ENCODE results near the gene KIAA0930.
"Not testable (repeated sequence)": the region's sequence is repeated elsewhere in the genome, so short reads cannot be mapped to it uniquely, and the experiment has no call there.

The KIAA0930 gene

DNA sequence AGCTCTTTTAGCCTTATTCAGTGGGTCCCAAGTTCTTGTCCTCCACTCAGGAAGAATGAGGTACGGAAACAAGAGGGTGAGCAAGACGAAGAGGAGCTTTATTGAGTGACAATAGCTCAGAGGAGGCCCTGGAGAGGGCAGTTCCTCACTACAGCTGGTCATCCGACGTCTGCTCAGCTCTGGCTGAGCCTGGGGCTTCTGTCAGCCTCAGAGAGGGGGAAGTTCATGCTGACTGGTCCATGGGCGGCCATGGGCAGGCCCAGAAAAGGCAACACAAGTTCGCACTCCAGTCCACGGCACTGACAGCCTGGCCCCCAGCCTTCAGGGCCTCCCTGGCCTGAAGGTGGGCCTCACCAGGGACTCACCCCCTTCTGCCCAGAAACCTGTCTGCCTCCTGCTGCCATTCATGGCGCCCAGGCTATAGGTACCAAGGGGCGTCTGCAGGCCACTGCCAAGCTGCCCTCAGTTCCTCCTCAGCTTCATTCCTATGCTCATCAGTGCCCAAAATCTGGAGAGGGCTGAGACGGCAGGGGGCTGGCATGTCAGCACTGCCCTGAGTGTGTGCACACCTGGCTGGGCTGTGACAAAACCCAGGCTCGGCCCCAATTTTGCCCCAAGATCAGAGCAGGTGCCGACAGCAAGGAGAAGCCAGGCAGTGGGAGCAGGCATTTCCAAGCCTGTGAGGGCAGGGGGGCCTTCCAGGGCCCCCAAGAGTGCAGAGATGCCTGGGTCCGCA is 21.7 kb upstream of the KIAA0930 start:
- TF ChIP-seq, protein P1, sequence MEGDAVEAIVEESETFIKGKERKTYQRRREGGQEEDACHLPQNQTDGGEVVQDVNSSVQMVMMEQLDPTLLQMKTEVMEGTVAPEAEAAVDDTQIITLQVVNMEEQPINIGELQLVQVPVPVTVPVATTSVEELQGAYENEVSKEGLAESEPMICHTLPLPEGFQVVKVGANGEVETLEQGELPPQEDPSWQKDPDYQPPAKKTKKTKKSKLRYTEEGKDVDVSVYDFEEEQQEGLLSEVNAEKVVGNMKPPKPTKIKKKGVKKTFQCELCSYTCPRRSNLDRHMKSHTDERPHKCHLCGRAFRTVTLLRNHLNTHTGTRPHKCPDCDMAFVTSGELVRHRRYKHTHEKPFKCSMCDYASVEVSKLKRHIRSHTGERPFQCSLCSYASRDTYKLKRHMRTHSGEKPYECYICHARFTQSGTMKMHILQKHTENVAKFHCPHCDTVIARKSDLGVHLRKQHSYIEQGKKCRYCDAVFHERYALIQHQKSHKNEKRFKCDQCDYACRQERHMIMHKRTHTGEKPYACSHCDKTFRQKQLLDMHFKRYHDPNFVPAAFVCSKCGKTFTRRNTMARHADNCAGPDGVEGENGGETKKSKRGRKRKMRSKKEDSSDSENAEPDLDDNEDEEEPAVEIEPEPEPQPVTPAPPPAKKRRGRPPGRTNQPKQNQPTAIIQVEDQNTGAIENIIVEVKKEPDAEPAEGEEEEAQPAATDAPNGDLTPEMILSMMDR (IDR thresholded peaks at IDR 0.05; ENCODE audit: low read depth, low read length) = no peak
- no peak for DNase-seq (ENCODE audit: low read depth in 2 of 2)
- no peak overlapping the region for H3K4me3 ChIP-seq (replicated peaks in 1 of 2; ENCODE audit: low read depth in 2 of 2, low read length in 2 of 2)

DNA sequence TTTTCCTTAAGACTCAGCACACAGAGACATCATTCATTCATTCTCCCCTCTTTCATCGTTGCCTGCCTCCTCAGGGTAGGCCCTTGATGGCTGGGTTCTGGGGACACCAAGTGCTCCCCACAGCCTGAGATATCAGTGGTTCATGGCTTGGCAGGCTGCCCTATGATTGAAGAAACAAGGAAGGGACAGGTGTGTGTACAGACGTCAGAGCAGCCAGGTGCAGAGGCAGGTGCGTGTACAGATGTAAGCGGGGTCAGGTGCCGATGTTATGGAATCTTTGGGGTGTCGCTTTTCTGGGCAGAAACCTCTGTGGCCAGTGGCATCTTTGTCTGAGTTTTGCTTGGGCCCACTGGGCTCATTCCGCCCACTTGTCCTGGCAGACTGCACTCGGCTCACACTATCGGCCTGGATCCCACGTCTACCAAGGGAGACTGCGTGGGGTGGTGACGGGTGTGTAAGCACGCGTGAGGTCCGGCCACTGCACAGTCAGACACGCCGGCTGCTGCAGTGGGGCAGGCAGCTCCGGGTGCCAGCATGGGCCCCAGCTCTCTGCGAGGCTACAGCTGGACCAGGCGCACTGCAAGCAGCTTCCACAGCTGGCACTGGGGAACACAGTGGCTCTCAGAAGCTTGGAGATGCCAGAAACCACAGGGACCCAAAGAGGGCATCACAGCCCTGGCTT is 20.9 kb upstream of the KIAA0930 start:
- TF ChIP-seq, protein P1 (IDR thresholded peaks at IDR 0.05; ENCODE audit: low read depth, low read length) = no peak
- no peak for DNase-seq (ENCODE audit: low read depth in 2 of 2)
- H3K4me3 ChIP-seq (replicated peaks in 1 of 2; ENCODE audit: low read depth in 2 of 2, low read length in 2 of 2) = no peak overlapping the region

DNA sequence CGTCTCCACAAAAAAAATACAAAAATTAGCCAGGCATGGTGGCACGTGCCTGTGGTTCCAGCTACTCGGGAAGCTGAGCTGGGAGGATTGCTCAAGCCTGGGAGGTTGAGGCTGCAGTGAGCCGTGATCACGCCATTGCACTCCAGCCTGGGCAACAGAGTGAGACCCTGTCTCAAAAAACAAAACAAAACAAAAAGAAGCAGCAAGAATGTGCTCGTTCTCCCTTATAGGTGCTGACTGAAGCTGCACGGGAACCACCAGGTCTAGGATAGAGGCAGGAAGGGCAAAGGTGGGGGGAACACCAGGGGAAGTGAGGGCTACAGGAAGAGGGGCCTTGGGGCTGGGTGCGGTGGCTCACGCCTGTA is 19.7 kb upstream of the KIAA0930 start:
- not testable (repeated sequence) for H3K4me3 ChIP-seq (replicated peaks in 1 of 2; ENCODE audit: low read depth in 2 of 2, low read length in 2 of 2); DNase-seq (ENCODE audit: low read depth in 2 of 2)

DNA sequence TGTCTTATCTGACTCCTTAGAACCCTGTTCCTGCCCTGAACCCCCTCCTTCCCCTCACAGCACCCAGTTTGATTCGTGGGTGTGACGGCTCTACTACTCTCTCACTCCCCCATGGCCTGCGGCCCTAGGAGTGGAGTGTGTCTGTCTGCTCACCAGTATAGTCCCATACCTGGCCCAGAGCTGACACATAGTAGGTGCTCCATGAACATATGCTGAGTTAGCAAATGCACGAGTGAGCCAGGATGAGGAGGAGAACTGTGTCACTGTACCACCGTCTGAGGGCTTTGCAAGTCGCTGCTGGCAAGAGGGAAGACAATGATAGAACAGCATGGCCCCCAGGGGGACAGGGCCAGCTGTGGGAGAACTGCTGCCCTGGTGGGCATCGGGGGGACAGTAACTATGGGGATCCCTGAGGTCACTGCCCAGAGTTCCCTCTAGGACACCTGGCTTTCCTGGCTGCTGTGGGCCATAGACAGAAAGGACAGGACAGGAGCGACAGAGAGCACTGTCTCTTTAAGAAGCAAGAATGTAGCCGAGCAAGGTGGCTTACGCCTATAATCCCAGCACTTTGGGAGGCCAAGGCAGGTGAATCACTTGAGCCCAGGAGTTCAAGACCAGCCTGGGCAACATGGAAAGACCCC is 19.2 kb upstream of the KIAA0930 start:
- no peak for DNase-seq (ENCODE audit: low read depth in 2 of 2)
- TF ChIP-seq, protein P1 (IDR thresholded peaks at IDR 0.05; ENCODE audit: low read depth, low read length) = no peak
- H3K4me3 ChIP-seq (replicated peaks in 1 of 2; ENCODE audit: low read depth in 2 of 2, low read length in 2 of 2) = no peak overlapping the region

DNA sequence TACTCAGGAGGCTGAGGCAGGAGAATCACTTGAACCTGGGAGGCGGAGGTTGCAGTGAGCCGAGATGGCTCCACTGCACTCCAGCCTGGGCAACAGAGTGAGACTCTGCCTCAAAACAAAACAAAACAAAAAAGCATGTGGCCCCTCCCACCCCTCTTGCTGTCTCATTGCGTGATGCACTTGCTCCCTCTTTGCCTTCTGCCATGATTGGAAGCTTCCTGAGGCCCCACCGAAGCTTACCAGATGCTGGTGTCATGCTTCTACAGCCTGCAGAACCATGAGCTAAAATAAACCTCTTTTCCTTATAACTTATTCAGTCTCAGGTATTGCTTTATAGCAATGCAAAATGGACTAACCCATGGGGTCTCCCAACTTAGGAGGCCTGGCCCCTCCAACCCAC is 17.2 kb upstream of the KIAA0930 start:
- not testable (repeated sequence) for H3K4me3 ChIP-seq (replicated peaks in 1 of 2; ENCODE audit: low read depth in 2 of 2, low read length in 2 of 2)

DNA sequence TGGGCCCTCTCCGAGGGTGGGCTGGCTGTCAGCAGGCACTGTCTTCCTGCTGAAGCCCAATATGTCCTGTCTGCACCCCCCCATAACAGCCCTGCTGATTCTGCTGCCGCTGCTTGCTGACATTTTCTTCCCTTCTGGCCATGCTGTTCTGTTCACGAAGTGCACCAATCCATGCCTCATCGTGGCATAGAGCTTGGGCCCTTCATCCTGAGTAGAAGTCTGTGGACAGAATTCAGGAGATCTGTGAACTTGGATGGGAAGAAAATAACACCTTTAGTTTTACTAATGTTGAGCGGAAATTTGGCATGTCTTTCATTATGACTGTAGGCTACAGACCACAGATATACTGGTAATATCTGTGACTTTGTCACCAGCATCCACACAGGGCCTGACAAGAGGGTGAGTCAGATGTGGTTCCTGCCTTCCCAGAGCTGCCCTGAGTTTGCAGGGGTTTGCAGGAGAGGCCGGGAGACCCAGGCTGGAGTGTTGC is 14.1 kb upstream of the KIAA0930 start:
- no peak overlapping the region for H3K4me3 ChIP-seq (replicated peaks in 1 of 2; ENCODE audit: low read depth in 2 of 2, low read length in 2 of 2)
- TF ChIP-seq, protein P1 (IDR thresholded peaks at IDR 0.05; ENCODE audit: low read depth, low read length) = no peak
- no peak for DNase-seq (ENCODE audit: low read depth in 2 of 2)

More for the DNA sequence above, 17.2 kb upstream of the KIAA0930 start:
- not testable (repeated sequence) for DNase-seq (ENCODE audit: low read depth in 2 of 2)

DNA sequence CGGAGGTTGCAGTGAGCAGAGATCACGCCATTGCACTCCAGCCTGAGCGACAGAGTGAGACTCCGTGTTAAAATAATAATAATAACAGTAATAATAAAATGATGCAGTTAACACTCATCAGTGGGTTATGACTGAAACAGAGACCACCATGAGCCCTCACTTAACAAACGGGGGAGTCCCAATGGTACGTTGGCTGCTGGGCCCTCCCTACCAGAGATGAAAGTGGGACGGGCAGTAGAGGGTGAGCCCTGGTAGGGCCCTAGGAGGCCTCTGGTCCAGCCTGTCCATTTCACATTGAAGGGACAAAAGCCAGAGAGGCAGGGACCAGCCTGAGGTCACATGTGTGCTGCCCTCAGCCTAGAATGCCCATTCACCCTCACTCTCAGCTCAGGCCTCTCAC is 13.7 kb upstream of the KIAA0930 start:
- TF ChIP-seq, protein P1 (IDR thresholded peaks at IDR 0.05; ENCODE audit: low read depth, low read length) = no peak
- no peak for DNase-seq (ENCODE audit: low read depth in 2 of 2)
- H3K4me3 ChIP-seq (replicated peaks in 1 of 2; ENCODE audit: low read depth in 2 of 2, low read length in 2 of 2) = no peak overlapping the region
